Gastroesophageal sphincter (tissue), 4 donors: ENCODE measurements around the gene AIFM1. TPM values are rescaled to one million over a fixed set of nuclear protein-coding genes. Genes with fewer than 3 reads are reported as not detected.

ENCODE experiments used
- ATAC-seq: fragments of 150-250 bp; one replicate; pipeline ENCODE4 v1.9.1; 2016; ENCODE audit warnings: mild to moderate bottlenecking, moderate library complexity
- H3K27ac ChIP-seq, 4 donors: fragments of 200-600 bp; sonication (generic) in 3 of 4; 1 replicate in 3 of 4; 2 replicates in 1 of 4; pipeline ENCODE4 v1.5.1; 2016 to 2019
- H3K27me3 ChIP-seq: fragments of 200-600 bp; sonication (generic); one replicate; pipeline ENCODE4 v1.5.1; 2019
- H3K36me3 ChIP-seq, 2 donors: fragments of 200-600 bp; sonication (generic); one replicate each; pipeline ENCODE4 v1.5.1; 2019; ENCODE audit warnings: control low read depth in 1 of 2
- H3K4me1 ChIP-seq, 3 donors: fragments of 200-600 bp; sonication (generic); 1 replicate in 2 of 3; 2 replicates in 1 of 3; pipeline ENCODE4 v1.5.1; 2016 to 2019; ENCODE audit warnings: control low read depth in 2 of 3
- H3K4me3 ChIP-seq, 2 donors: fragments of 200-600 bp; sonication (generic); one replicate each; pipeline ENCODE4 v1.5.1; 2019; ENCODE audit warnings: mild to moderate bottlenecking in 1 of 2, moderate library complexity in 1 of 2
- H3K9me3 ChIP-seq, 3 donors: fragments of 200-600 bp; sonication (generic); one replicate each; pipeline ENCODE4 v1.5.1; 2017 to 2019; ENCODE audit warnings: control low read depth in 2 of 3
- CTCF ChIP-seq, 4 experiments: fragments of 200-600 bp in 2 of 4; fragments of 450-650 bp in 2 of 4; sonication (generic) in 1 of 4; IDR thresholded peaks; one replicate each; pipeline ENCODE4 v1.5.1; 2017 to 2019; ENCODE audit warnings: antibody characterized with exemption in 4 of 4, mild to moderate bottlenecking in 2 of 4, moderate library complexity in 2 of 4
- EP300 ChIP-seq: sonication (generic); formaldehyde crosslinking; IDR thresholded peaks from one replicate; pipeline ENCODE4 v1.6.1; 2017; ENCODE audit warnings: antibody characterized with exemption, mild to moderate bottlenecking
- POLR2A ChIP-seq, 2 donors: fragments of 450-650 bp; IDR thresholded peaks; one replicate each; pipeline ENCODE4 v1.6.1; 2017; ENCODE audit warnings: antibody characterized with exemption in 2 of 2, mild to moderate bottlenecking in 2 of 2, moderate library complexity in 1 of 2
- POLR2AphosphoS5 ChIP-seq: sonication (generic); formaldehyde crosslinking; IDR thresholded peaks from one replicate; pipeline ENCODE4 v1.6.1; 2017; ENCODE audit warnings: antibody characterized with exemption
- WGBS, 2 donors: methylation state at CpG; one replicate each; pipeline ENCODE4 v1.1.5; 2018; ENCODE audit warnings: low coverage in 1 of 2; 5-methylcytosine and 5-hydroxymethylcytosine counted together
- total RNA-seq, 4 donors: library from RNA; depleted of rRNA; stranded (reverse); fragments of >200 nt; gene quantifications; one replicate each; pipeline ENCODE4 v1.1.0, GENCODE V29; 2016

Gene AIFM1
- total RNA-seq, 4 donors from 2014 or later, result 14.0 to 25.5 (median 16.9) TPM

DNA sequence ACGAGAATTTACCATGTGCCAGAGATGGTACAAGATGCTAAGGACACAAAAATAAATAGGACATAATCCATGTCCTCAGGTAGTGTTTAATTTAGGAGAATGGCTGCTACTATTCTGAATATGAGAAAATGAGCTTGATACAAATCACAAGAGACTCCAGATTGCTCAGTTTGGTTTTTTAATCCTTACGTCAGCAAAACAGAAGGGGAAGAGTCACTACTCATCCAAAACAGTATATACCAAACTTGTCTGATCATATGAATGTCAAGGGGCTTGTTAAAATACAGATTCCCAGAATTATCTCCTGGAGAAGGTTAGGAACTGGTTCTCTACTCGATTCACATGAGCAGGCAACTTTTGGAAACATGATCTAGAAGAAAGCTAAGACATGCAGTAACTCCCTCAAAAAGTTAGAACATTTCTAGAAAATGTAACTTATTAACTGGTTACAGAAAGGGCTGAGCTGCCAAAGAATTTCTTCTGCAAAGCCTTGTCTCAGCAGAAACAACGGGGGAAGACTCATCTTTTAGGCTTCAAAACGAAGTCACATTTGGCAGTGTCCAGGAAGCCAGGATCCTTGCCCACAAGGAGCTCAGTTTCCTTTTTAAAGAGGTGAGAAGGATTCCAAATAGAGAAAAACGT is 3.4 kb downstream of the AIFM1 start:
- no peak for TF ChIP-seq POLR2AphosphoS5
- TF ChIP-seq EP300, result no peak
- TF ChIP-seq CTCF (IDR thresholded peaks at IDR 0.05), result no peak
- TF ChIP-seq POLR2A (IDR thresholded peaks at IDR 0.05), result no peak
- Histone ChIP-seq H3K27me3 (no peaks in the 10 kb centered on the region), H3K9me3 (no peaks in the 10 kb centered on the region), H3K4me3 (no peak overlapping the region), H3K4me1 (peaks cover 0 to 38% (median 0%) of the 10 kb centered on the region in 3 donors), H3K27ac (no peak overlapping the region), H3K36me3 (no peaks in the 10 kb centered on the region)
- WGBS, 2 donors, result 36 to 39% methylated on average over 5 to 6 of the region's 6 CpGs
- ATAC-seq, result no peak

- Histone ChIP-seq H3K27ac (no peak overlapping the region), H3K4me3 (no peak overlapping the region), H3K27me3 (no peaks in the 10 kb centered on the region), H3K9me3 (no peaks in the 10 kb centered on the region), H3K36me3 (no peaks in the 10 kb centered on the region), H3K4me1 (peaks cover 0 to 28% (median 0%) of the 10 kb centered on the region in 3 donors)
- WGBS, 2 donors, result 63 to 100% methylated on average over 1 to 4 of the region's 4 CpGs
- no peak for ATAC-seq
- no peak for TF ChIP-seq POLR2AphosphoS5
- TF ChIP-seq EP300, result no peak
- TF ChIP-seq POLR2A (IDR thresholded peaks at IDR 0.05), result no peak
- TF ChIP-seq CTCF (IDR thresholded peaks at IDR 0.05), result no peak
Observed at GRCh38 chrX:130159776-130160175, 5.9 kb downstream of the AIFM1 start.

DNA sequence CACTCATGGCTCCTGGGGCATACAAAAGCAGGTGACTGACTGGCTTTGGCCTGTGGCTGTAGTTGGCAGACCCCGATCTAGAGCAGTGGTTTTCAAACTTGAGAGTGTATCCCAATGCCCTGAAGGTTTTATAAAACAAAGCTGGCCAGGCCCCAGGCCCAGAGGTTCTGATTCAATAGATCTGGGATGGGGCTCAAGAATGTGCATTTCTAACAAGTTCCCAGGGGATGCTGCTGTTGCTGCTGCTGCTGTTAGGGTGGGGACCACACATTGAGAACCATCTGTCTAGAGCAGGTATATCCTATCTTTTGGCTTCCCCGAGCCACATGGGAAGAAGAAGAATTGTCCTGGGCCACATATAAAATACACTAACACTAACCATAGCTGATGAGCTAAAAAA is 7.3 kb downstream of the AIFM1 start:
- ATAC-seq, result no peak
- Histone ChIP-seq H3K4me1 (peaks cover 0 to 14% (median 0%) of the 10 kb centered on the region in 3 donors), H3K27ac (no peak overlapping the region), H3K27me3 (no peaks in the 10 kb centered on the region), H3K36me3 (no peaks in the 10 kb centered on the region), H3K9me3 (no peaks in the 10 kb centered on the region), H3K4me3 (no peak overlapping the region)
- TF ChIP-seq POLR2A (IDR thresholded peaks at IDR 0.05) (no peak), EP300 (no peak), POLR2AphosphoS5 (no peak), CTCF (IDR thresholded peaks at IDR 0.05) (no peak)
- 43 to 100% methylated on average over 1 of the region's 2 CpGs for WGBS, 2 donors

DNA sequence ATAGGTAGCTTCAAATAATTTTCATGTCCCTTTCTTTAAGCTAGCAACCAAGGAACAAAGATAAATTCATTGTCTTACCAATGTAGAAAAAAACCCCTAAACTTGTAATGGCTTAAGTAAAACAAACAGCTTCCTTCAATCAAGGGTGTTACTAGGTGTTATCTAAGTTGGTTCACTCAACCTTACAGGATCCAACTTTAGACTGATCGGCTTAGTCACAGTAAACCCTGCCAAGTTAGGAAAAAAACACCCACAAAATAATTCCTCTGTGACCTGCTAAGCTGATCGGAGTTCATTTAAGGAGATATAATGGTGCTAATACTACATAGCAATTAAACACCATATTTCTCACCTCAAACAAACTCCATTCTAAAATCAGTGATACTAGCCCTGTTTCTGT is 10.1 kb downstream of the AIFM1 start:
- Histone ChIP-seq H3K27ac (no peak overlapping the region), H3K4me3 (no peak overlapping the region), H3K4me1 (no peaks in the 10 kb centered on the region), H3K27me3 (no peaks in the 10 kb centered on the region), H3K36me3 (no peaks in the 10 kb centered on the region), H3K9me3 (no peaks in the 10 kb centered on the region)
- no peak for TF ChIP-seq EP300
- TF ChIP-seq POLR2A (IDR thresholded peaks at IDR 0.05), result no peak
- 53% methylated on average over 2 of the region's 2 CpGs; no CpG with 5 or more reads in 1 of the 2 donors for WGBS, 2 donors
- ATAC-seq, result no peak

DNA sequence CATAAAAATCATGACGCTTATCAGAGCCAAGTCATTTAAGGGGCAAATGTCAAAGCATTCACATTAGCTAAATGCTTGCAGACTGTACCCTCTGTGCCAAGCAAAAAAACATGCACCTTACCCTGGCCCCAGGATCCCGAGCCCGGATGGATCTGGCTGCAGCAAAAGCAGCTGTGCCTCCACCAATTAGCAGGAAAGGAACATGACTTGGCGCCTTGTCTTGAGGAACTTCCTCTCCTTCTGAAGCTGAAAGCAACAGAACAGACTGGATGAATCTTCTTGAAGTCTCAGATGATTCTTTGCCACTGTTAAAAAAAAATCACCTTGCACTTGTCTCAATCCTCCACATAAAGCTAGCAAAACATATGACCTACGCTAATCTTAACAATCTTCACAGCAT is 18.0 kb downstream of the AIFM1 start:
- ATAC-seq, result no peak
- Histone ChIP-seq H3K4me1 (no peaks in the 10 kb centered on the region), H3K4me3 (no peak overlapping the region), H3K27ac (no peak overlapping the region), H3K9me3 (no peaks in the 10 kb centered on the region), H3K36me3 (peaks cover 0 to 56% of the 10 kb centered on the region in 2 donors), H3K27me3 (no peaks in the 10 kb centered on the region)
- 81 to 100% methylated on average over 1 to 4 of the region's 5 CpGs for WGBS, 2 donors
- TF ChIP-seq POLR2A (IDR thresholded peaks at IDR 0.05) (no peak), EP300 (no peak), CTCF (IDR thresholded peaks at IDR 0.05) (no peak), POLR2AphosphoS5 (no peak)
